AG09309 (cell line): ENCODE results near the gene PEMT.

Source experiments
- DNase-seq: peaks from one replicate; pipeline ENCODE4 v3.0.0-alpha.2; 2010; ENCODE audit warnings: low read depth
- H3K4me3 ChIP-seq: 2 replicates; pipeline ENCODE4 v1.5.1; 2011; ENCODE audit warnings: mild to moderate bottlenecking, low read depth, low read length, moderate library complexity; ENCODE audit not compliant: control insufficient read depth
- CTCF ChIP-seq: IDR thresholded peaks from 2 replicates; pipeline ENCODE4 v1.5.1; 2011; ENCODE audit warnings: mild to moderate bottlenecking, low read depth, low read length, inconsistent platforms; ENCODE audit not compliant: insufficient read depth, control insufficient read depth; ENCODE audit errors: missing control alignments

Gene PEMT

DNA sequence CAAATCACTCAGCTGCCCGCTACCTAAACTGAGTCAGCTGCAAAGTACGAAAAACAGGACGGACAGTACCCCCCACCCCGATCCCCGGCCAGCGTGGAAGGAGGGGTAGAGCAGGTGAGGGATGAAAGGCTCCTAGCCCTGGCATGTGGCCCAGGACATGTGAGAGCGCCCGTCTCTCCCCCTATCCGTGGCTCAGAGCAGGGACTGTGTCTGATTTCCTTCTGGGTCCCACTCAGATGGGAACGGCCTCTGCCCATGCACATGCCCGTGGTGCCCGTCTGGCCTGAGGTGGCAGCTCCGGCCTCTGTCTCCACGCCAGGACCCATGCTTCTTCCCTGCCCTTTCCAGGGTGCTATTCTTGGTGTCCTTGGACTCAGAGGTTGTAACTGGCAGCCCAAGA, 65.1 kb downstream of the PEMT start:
- H3K4me3 ChIP-seq, result no peak overlapping the region
- no peak for DNase-seq
- TF ChIP-seq CTCF, result no peak

DNA sequence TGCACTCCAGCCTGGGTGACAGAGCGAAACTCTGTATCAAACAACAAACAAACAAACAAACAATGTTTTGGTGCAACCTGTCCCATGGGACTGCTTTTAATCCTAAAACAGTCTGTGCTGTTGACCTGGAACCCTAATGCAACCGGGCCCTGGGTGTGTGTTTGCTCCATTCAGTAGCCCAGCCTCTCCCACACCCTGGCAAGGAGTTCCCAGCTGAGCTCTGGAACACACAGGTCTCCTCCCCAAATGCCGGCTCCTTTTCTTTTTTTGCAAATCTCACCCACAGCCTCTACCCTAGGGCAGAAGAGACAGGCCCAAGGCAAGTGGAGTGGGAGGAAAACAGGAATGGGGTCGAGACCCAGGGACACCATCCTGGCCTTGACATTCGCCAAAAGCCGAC, 65.6 kb downstream of the PEMT start:
- no peak for DNase-seq
- no peak overlapping the region for H3K4me3 ChIP-seq
- no peak for TF ChIP-seq CTCF

GRCh38 chr17:17525311-17525710, 66.2 kb downstream of the PEMT start:
- no peak for TF ChIP-seq CTCF
- DNase-seq, result no peak
- H3K4me3 ChIP-seq, result no peak overlapping the region

GRCh38 chr17:17523731-17524490, 67.6 kb downstream of the PEMT start:
- no peak overlapping the region for H3K4me3 ChIP-seq

DNA sequence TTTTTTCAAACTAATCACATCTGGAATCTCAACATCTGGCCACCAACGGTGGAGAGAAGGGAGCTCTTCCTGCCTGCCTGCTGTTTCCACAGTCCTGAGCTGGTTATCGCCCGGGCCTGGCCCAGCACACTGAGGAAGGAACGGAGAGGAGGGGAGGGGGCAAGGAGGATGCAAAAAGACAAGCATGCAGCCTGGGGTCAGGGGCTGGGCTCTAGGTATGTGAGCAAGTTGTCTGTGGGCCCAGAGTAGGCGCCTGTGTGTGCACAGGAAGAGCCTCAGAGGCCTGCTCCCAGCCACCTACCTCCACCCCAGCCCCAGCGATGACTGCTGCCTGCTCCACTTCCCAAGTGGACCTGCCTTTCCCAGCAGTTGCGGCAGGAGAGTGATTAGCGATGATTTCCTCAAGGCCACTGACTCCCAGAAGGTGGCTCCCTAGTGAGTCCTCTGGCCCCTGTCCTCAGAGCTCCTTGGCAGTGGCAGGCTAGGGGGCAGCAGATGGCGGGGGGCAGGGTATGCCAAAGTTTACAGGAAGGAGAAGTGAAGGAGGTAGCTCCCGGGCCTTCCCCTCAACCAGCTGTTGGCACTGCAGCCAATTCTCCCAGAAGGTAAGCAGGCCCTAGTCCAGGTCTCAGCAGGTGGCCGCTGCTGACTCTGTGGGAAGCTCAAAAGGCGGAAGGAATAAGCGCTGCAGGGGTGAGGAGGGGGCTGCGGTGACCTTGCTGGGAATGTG, 68.3 kb downstream of the PEMT start:
- no peak overlapping the region for H3K4me3 ChIP-seq
- TF ChIP-seq CTCF, result no peak
- no peak for DNase-seq

More at GRCh38 chr17:17523731-17524490, 67.6 kb downstream of the PEMT start:
- no peak for TF ChIP-seq CTCF
- DNase-seq, result no peak

DNA sequence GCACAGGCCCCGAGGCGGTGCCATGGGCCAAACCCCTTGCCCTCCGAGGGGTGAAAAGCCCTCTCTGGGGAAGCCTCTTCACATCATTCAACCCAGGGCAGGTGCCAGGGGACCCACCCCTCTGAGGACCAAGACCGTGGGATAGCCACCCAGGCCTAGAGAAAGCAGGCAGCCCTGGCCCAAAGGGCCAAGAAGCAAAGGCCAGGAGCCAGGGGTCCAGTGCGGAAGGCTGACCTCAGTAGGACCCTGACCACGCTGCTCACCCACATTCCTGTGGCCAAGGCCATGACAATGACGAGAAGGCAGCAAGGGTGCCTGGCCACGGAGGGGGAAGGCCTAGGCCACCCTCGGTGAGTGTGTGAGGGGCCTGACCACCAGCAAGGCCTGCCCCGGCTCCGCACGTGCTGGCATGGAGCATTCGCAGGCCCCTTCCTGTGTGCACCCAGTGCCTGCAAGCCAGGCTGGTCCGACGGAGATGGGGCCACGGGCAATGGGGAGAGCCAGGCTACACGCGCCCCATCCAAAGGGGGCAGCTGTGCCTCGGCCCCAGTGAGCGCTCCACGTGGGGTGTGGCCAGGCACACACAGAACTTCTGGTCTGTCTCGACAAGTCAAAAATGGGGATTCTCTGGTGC, 70.8 kb downstream of the PEMT start:
- no peak overlapping the region for H3K4me3 ChIP-seq
- no peak for TF ChIP-seq CTCF
- DNase-seq, result no peak
